LHCN-M2 (cell line): ENCODE results near the gene BAHCC1. TPM values are rescaled to one million over a fixed set of nuclear protein-coding genes. Genes with fewer than 3 reads are reported as not detected.

Experiments used
- DNase-seq: peaks from one replicate; pipeline ENCODE4 v3.0.0-alpha.2; 2012; ENCODE audit warnings: low read depth
- total RNA-seq: library from RNA; depleted of rRNA; stranded (reverse); fragments of >200 nt; gene quantifications from 2 replicates; pipeline ENCODE4 v1.2.3, GENCODE V29; 2014

The BAHCC1 gene
- total RNA-seq, 1 experiment from 2014 or later: 6.6 TPM

DNA sequence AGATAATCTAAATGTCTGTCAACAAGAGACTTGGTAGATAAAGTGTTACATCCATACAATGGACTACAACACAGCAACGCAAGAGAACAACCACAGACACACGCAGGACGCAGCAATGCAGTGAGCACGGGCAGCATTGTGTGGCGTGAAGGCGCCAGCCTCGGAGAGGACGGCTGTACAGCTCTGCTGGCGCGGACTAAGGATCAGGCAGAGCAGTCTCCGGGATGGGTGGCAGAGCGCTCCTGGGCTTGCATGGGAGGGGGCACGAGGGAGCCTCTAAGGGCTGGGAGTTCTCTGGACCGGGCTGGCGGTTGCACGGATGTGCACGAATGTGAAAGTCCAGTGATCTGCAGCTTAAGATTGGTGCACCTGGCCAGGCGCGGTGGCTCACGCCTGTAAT lies 82.9 kb downstream of the BAHCC1 start:
- DNase-seq: no peak

DNA sequence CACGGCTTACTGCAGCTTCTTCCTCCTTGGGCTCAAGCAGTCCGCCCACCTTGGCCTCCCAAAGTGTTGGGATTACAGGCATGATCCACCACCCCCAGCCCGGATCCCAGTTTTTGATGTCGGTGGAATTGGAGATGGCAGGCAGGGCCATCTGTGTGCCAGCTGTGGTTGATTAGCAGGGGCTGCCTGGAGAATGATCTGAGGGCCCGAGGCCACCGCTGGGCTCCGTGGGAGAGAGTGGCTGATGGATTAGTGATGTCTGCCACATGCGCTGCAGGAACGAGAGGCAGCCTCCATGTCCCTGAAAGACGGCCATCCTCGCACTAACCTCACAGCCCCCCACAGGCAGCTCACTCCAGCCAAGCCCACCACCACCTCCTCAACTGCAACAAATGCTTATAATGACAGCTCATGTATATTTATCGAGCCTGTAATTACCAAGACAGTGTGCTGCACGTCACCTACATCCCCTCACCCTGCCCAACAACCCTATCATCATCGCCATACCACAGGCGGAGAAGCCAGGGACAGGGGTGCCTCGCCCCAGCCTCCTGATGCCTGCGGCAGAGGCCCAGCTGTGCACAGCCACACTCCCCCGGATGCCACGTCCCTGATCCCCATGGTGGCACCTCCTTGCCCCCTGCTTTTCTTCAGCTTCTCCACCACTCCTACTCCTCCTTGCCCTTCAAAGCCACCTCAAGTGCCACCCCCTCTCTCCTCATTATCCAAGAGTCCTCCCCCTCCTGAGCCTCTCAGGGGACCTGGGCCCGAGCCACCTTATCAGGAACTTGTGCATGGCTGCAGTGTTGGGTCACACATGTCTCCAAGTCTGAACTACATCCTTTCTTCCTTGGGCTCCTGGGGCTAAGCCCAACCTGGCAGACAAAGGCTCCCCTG lies 84.2 kb downstream of the BAHCC1 start:
- DNase-seq: no peak

DNA sequence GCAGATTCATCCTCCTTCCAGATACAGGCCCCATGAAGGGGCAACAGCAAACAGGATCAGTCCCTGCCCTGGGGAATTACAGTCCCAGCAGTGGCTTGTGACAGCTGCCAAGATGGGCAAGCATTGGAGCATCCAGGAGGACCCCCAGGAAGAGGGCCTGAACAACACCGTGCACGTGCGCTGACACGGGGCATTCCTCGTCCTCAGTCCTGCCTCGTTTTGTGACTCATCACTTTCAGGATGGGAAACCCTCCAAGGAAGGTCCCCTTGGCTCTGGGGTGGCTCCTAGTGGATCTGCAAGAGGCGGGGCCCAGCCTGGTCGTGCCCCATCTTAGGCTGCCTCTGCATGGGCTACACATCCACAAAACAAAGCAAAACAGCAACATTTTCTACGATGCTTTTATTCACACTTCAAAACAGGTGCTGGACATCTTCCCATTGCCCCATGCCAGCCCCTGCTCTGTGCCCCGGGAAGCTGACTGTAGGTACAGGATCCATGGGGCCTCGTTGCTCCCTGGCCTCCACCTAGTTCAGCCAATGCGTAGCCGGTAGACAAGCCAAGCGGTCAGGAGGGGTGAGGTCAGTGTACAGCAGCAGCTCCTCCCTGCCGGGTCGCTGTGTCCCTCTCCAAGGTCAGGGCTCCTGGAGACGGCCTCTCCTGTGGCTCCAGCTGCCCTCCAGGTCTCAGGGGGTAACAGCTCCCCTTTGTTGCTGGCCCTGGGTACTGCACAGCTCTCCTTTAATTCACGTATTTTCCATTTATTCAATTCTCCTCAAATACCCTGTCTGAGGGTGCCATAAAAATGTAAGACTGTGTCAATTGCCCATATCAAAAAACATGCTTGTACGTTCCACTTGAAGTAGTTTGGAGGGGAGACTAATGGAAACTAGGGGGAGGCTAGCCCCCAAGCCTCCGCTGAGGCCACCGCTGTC lies 85.1 kb downstream of the BAHCC1 start:
- DNase-seq: peak; percentile 57

DNA sequence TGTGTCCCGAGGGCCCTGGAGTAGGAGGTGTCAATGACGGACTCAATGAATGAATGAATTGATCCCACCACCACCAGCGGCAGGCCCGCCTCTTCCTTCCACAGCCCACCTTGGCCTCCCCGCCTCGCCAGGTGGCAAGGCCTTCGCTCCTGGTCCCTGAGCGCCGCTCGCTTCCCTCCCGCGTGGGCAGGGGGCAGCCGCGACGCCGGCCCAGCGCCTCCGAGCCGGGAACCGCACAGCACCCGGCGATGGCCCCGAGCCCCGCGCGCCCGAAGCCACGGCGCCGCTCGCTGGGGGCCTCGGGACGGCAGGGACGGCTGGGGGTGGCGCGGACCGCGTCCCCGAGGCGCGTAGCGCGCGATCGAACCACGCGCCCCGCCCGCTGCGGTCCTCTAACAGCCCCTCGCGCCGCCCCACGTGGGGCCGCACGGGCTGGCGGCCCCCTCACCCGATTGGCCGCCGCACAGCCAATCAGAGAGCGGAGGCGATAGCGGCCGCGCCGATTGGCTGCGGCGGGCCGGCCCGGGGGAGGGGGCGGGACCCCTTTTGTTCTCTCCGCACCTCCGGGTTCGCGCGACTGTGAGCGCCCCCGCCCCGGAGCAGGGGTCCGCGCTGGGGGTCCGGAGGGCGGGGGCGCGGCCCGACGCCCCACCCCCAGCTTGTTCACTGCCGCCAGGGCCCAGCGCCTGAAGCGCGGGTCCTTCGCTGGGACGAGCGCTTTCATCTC lies 86.0 kb downstream of the BAHCC1 start:
- peak; percentile 30 for DNase-seq

DNA sequence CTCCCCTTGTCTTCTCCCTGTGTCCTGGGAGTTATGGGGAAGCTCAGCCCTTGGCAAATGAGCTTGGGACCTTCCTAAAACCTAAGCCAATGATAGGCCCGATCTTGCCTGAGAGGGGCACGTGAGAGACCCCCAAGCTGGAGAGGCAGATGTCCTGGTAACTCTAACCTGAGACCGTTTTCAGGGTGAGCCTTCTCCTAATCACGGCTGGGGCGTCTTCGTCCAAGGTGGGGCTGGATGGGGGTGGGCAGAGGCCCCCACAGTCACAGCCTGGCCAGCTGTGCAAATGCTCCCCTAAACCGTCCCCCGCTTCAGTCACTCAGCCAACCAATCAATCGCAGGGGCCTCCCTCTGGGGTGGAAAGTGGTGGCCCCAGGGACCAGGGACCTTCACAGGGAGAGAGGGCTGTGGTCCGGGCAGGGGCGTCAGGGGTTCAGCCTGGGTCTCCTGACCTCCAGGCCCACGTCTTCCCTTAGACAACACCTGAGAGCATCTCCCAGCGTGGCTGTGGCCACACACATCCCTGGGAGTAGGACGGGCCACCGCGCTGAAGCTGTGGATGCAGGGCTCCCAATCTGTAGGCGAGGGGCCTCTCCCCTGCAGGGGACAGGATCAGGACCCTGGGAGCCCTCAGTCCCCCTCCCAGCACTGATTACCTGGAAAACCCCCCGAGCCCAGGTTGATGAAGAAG lies 86.7 kb downstream of the BAHCC1 start:
- no peak for DNase-seq

DNA sequence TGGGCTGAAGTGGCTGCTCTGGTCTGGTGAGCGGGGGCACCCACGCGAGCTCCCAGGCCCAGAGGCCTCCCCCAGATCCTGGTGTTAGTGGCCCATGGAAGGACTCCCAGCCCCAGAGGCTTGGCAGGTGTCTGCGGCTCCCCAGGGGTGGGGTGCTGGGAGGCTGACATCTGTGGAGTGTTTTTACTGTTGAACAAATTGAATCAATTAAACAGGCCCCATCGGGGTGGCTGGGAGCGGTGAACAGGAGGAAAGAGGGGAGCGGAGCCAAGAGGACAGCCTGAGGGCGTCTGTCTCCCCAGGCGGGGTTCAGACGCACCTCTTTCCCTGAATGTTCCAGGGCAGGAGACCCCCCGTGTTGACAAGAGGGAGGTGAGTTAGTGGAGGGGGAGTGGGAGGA lies 87.4 kb downstream of the BAHCC1 start:
- DNase-seq: no peak

DNA sequence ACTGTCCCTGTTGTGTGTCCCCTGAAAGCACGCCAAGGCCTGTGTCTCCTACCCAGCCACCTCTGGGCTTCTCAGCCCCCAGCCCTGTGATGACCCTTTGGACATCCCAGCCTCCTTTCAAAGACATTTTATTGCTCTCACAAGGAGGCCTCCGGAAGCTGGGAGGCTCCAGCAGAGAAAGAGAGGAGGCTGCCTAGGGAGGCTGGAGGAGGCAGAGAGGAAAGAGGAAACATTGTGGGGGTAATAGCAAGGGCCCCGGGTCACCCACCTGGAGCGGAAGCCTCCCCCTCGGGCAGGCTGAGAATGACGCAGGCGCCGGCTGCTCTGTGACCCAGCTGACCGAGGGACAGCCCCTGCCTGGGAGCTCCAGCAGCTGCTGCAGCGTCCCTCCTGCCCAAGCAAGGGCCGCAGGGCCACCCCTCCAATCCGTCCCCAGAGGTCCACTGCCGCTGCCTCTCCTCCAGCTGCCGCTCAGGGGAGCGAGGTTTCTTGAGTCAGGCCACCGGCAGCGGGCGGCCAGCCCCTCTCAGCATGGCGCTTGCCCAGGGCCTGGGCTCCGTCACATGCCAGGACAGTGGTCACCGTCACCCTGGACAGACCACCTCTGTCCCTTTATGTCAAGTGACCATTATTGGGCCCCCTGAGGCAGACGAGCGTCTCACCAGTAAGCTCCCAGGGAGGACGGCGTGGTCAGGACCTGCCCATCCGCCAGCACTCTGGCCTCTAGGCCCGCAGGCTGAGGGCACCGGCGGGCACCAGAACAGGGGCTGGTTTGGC lies 88.0 kb downstream of the BAHCC1 start:
- no peak for DNase-seq

DNA sequence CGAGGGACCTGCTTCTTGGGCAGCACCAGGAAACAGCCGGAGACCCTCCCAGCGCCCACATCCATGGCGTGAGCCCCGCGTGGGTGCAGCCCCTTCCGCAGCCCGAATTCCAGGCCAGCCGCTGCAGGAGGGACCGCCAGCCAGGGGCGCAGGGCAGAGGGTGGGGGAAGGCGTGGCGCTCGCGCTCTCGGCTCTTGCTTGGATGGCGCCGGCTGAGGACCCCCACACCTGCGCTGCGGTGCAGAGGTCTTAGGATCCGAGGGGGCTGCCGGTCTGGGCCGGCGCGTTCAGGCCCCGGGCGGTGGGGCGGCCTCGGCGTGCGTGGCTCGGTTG lies 88.6 kb downstream of the BAHCC1 start:
- no peak for DNase-seq

DNA sequence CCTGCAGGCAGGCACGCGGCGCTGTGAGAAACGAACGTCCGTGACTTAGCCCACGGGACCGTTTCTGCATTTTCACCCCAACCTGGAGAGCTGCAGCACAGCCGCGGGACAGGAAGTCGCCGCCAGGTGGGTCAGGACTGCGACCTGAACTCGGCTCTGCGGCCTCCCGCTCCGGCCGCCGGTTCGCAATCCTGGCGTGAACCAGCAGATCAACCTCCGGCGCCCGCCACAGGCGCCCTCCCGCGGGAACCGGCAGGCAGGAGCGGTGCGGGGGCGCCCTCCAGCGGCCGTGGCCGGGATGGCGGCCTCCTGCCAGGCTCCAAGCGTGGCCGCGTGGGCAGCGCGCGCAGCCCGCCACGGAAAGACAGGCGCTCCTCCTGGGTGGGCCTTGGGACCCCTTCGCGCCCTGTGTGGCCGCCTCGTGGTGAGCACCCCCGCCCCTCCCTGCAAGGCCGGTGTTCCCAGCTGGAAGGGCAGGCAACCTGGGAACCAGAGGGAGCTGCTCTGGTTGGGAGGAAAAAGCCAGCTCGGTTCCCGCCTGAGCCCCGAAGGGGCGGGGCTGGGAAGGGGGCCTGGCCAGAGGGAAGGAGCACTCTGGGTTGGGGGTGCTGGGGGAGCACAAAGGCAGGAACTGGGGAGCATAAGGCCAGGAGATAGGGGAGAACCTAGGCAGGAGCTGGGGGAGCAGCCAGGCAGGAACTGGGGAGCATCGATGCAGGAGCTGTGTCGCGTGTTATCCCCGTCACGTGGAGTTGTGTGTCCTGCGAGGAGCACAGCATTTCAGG lies 89.1 kb downstream of the BAHCC1 start:
- peak; percentile 62 for DNase-seq

DNA sequence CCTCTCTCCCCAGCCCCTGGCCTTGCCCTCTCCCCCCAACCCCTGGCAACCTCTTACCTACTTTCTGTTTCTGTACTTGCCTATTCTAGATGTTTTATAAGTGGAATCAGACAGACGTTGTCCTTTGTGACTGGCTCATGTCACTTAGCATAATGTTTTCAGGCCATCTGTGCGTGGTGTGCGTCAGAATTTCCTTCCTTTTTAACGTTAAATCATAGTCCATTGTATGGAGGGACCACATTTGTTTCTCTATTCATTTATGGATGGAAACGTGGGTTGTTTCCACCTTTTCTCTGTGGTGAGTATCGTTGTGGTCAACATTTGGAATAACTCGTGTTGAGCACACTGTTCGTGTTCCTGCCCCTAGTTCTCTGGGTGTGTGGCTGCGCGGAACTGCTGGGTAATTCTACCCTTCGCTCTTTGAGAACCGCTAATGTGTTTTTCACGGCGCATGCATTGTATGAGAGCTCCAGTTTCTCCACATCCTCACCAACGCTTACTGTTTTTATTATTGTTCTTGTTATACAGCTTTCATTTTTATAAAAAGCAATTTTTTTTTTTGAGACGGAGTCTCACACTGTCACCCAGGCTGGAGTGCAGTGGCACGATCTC lies 91.0 kb downstream of the BAHCC1 start:
- DNase-seq: no peak

DNA sequence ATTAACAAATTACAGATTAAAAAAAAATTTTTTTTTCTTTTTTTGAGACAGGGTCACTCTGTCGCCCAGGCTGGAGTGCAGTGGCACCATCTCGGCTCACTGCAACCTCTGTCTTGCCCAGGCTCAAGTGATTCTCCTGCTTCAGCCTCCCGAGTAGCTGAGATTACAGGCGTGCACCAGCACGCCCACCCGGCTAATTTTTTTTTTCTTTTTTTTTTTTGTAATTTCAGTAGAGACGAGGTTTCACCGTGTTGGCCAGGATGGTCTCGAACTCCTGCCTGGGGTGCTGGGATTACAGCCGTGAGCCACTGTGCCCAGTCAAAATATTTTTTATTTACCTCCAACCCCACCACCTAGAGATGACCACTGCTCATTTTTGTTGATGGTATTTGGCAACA lies 91.8 kb downstream of the BAHCC1 start:
- no peak for DNase-seq

DNA sequence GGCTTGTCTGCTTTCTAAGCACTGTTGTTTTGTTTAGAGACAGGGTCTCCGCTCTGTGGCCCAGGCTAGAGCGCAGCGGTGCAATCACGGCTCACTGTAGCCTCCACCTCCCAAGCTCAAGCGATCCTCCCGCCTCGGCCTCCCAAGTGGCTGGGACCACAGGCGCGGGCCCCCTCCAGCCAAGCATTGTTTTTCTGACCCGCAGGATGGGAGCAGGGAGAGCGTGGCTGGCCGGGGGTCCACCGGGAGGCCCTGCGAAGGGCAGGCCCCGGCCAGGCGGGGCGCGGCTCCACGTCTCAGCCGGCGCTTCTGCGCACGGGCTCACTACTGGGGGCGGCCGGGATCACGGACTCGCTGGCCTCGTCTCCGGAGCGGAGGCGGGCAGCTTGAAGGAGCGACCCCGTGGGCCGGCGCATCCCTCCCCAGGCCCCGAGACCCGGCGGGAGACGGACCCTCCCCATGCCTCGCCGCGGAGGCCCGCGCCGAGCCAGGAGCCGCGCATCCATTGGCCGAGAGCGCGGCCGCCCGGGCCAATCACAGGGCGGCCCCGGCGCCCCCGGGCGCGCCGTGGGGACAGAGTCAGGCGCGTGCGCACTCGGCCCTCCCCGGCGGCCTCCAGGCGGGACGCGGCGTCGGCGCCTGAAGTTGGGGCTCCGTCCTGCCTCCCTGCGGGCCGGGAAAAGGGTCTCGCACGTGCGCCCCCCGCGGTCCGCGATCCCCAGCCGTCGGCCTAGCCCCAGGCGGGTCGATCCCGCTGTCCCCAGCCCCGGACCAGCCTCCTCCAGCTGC lies 92.4 kb downstream of the BAHCC1 start:
- peak; percentile 59 for DNase-seq

DNA sequence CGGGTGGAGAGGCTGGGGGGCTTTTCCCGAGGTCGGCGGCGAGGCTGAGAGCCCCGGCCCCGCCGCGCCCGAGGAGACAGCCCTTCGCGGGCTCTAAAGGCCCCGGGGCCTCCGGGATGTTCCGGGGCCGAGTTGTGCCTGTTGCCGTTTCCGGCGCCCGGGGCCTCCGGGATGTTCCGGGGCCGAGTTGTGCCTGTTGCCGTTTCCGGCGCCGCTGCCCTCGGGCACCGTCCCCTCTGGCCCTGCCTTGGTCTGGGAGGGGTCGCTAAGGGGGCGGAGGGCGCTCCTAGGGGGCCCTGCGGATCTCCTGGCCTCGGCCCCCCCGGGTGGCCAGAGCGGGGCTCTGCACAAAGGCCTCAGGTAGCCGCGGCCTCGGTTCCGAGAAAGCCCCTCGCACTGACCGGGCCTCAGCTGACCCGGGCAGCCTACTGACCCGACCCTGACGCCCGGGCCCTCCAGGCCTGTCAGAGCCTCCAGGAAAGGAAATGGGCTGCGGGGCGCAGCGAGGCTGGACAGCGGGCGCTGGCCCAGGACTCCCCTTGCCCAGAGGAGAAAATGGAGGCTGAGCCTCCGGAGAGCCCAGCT lies 93.1 kb downstream of the BAHCC1 start:
- no peak for DNase-seq

DNA sequence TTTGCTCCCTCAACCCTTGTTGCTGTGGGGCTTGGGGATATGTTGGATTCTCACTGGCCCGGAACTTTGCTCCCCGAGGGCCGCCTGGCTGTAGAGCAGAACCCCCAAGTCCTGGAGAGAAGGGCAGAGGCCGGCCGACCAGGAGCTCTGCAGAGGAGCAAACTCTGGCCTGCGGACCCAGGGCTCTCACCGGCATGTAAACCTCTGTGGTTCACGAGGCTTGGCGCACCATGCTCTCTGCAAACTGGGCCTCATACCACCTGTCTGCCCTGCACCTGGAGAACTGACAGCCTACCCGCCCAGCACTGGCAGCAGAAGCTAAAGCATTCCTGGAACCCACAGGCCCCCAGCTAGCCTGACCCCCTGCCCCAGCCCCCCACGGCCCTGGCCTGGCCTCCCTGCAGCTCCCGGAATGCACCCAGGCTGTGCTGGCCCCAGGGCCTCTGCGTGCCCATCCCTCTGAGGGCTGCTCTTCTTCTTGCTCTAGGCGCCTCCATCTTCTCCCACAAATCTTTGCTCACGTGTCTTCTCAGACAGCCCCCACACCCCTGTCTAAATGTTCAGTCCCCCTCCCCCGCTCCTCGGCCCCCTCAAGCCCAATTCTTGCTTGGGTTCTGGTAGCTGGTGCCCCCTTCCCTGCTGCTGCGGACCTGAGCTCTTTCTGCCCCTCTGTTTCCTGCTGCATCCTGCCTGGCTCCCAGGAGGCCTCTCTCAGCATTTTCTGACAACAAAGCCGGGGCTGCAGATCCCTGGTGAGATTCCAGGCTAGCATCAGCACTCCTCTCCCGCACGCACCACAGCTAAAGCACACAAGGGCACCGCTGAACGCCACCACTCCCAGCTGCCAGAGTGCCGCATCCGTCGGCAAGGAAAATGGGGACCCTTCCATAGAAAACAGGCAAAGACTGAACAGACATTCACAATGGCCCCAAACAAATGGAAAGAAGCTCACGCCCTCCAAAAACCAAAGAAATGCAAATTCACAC lies 94.0 kb downstream of the BAHCC1 start:
- DNase-seq: no peak

DNA sequence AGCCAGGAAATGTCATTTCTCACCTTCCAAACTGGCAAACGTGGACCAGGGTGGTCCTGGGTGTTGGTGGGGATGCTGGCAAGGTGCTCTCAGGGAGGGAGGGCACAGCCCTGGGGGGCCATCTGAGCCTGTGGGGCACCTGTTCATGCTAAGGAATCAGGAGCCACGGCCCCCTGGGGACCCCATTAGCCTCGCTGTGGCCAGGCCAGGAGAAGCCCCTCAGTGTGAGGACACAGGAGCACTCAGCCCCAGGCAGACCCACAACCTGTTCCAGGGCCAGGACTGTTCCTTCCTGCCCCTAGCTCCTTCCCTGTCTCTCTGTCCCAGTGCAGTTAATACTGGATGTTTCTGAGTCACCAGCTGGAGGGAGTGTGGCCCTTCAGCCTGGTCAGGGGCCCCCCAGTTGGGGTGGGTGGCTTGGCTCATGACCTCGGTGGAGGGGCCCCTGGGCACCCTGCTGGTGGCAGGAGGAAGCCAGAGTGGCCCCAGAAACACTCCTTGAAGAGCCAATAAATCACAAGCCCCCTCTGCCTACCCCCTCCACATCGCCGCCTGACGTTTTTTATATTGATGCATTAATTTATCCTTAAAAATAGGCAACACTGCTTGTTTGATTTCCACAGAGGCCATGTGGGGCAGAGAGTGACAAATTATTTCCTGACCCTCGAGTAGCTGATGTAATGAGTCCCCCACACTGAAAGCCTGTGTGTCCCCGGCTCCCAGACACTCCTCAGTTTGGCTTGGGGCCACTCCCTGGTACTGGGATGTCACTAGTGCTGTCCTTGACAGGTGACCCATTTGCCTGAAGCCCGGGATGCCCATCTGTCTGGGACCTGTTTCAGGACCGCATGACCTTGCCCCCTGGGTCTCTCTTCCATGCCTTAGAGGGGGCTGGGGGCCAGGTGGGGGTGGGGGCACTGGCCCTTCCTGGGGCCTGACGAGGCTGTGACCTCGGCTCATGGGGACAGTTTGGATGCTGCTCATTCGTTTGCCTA lies 95.0 kb downstream of the BAHCC1 start:
- DNase-seq: no peak

DNA sequence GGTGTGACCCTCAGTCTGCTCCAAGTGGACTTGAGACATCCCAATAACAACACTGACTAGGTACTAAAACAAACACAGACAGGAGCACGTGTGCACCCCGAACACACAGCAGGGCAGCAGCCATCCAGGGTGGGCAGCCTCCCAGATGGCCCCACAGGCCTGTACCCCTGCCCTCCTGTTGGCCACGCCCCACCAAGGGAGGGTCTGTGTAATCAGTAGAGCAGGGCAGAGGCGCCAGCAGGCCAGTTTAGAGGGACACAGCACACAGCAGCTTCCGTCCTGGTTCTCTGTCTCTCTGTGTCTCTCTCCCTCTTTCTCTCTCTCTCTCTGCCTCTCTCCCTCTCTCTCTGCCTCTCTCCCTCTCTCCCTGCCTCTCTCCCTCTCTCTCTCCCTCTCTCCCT lies 95.9 kb downstream of the BAHCC1 start:
- DNase-seq: no peak
